Thyroid gland (tissue), 4 donors: Measurements from ENCODE around the gene CSTPP1. TPM values are rescaled to one million over a fixed set of nuclear protein-coding genes. Genes with fewer than 3 reads are reported as not detected.
"Not testable (repeated sequence)": the region's sequence is repeated elsewhere in the genome, so short reads cannot be mapped to it uniquely, and the experiment has no call there.

Experiments used
- DNase-seq, 2 donors: peaks; one replicate each; pipeline ENCODE4 v3.0.0-alpha.2; 2019
- H3K27ac ChIP-seq, 3 donors: fragments of 200-600 bp; sonication (generic); 1 replicate in 2 of 3; 2 replicates in 1 of 3; pipeline ENCODE4 v1.5.1; 2016 to 2019; ENCODE audit warnings: mild to moderate bottlenecking in 1 of 3, moderate library complexity in 1 of 3
- H3K27me3 ChIP-seq: fragments of 200-600 bp; sonication (generic); one replicate; pipeline ENCODE4 v1.5.1; 2019
- H3K36me3 ChIP-seq, 2 donors: fragments of 200-600 bp; sonication (generic); one replicate each; pipeline ENCODE4 v1.5.1; 2016 to 2019
- H3K4me1 ChIP-seq, 2 donors: fragments of 200-600 bp; sonication (generic); one replicate each; pipeline ENCODE4 v1.5.1; 2017 to 2019
- H3K4me3 ChIP-seq, 3 donors: fragments of 200-600 bp; sonication (generic); replicated peaks in 1 of 3; 1 replicate in 2 of 3; 2 replicates in 1 of 3; pipeline ENCODE4 v1.5.1; 2016; ENCODE audit warnings: mild to moderate bottlenecking in 1 of 3
- H3K9me3 ChIP-seq: fragments of 200-600 bp; sonication (generic); one replicate; pipeline ENCODE4 v1.5.1; 2017
- CTCF ChIP-seq, 6 experiments: fragments of 200-600 bp in 3 of 6; fragments of 450-650 bp in 3 of 6; sonication (generic) in 3 of 6; IDR thresholded peaks; one replicate each; pipeline ENCODE4 v1.5.1; 2016 to 2019; ENCODE audit warnings: antibody characterized with exemption in 6 of 6, mild to moderate bottlenecking in 2 of 6, inconsistent platforms in 1 of 6, moderate library complexity in 1 of 6
- POLR2A ChIP-seq, 2 donors: fragments of 450-650 bp; IDR thresholded peaks; one replicate each; pipeline ENCODE4 v1.6.1; 2017; ENCODE audit warnings: antibody characterized with exemption in 2 of 2, mild to moderate bottlenecking in 2 of 2, moderate library complexity in 1 of 2
- WGBS, 2 donors: methylation state at CpG; one replicate each; pipeline ENCODE4 v1.1.5; 2017; 5-methylcytosine and 5-hydroxymethylcytosine counted together
- intact Hi-C: fragments of 100-400 bp; cut with DNase I; formaldehyde crosslinking; loops from one replicate; pipeline ENCODE4 v1.15.1; 2023
- total RNA-seq, 4 donors: library from RNA; depleted of rRNA; stranded (reverse); fragments of >200 nt; gene quantifications; one replicate each; pipeline ENCODE4 v1.2.3, GENCODE V29; 2016

CSTPP1 gene
- total RNA-seq, 4 donors from 2014 or later = 29.4 to 65.8 (median 45.7) TPM

- Histone ChIP-seq H3K27me3 (no peaks in the 10 kb centered on the region), H3K9me3 (no peaks in the 10 kb centered on the region), H3K4me3 (no peak overlapping the region), H3K4me1 (peaks cover 0 to 5% of the 10 kb centered on the region in 2 donors), H3K27ac (no peak overlapping the region), H3K36me3 (no peaks in the 10 kb centered on the region)
- intact Hi-C loops = no loop called here
- DNase-seq = no peak
- 92 to 93% methylated on average over 2 of the region's 2 CpGs for WGBS, 2 donors
- TF ChIP-seq POLR2A (IDR thresholded peaks at IDR 0.05) (no peak), CTCF (IDR thresholded peaks at IDR 0.05) (no peak)
Observed at GRCh38 chr11:46991391-46991790, 54.8 kb downstream of the CSTPP1 start.

- H3K27me3 ChIP-seq, H3K36me3 ChIP-seq, intact Hi-C loops, H3K27ac ChIP-seq, H3K4me3 ChIP-seq, H3K4me1 ChIP-seq, H3K9me3 ChIP-seq, DNase-seq: not testable (repeated sequence)
- WGBS, 2 donors = 100% methylated on average over 2 of the region's 2 CpGs
Observed at GRCh38 chr11:46992386-46992785, 55.8 kb downstream of the CSTPP1 start.

- DNase-seq, intact Hi-C loops, H3K27ac ChIP-seq, H3K27me3 ChIP-seq, H3K36me3 ChIP-seq, H3K9me3 ChIP-seq, H3K4me3 ChIP-seq: not testable (repeated sequence)
- 86 to 91% methylated on average over 13 to 14 of the region's 14 CpGs for WGBS, 2 donors
- peaks cover 9 to 11% of the 10 kb centered on the region in 2 donors for H3K4me1 ChIP-seq
Observed at GRCh38 chr11:46997796-46998195, 61.2 kb downstream of the CSTPP1 start.

GRCh38 chr11:46999217-46999616, 62.7 kb downstream of the CSTPP1 start:
- Histone ChIP-seq H3K27ac (no peak overlapping the region), H3K27me3 (no peaks in the 10 kb centered on the region), H3K4me3 (no peak overlapping the region), H3K4me1 (peaks cover 13 to 23% of the 10 kb centered on the region in 2 donors), H3K36me3 (no peaks in the 10 kb centered on the region), H3K9me3 (no peaks in the 10 kb centered on the region)
- intact Hi-C loops = no loop called here
- no peak for DNase-seq
- no peak for TF ChIP-seq POLR2A (IDR thresholded peaks at IDR 0.05)
- TF ChIP-seq CTCF (IDR thresholded peaks at IDR 0.05) = no peak

GRCh38 chr11:47000033-47000432, 63.5 kb downstream of the CSTPP1 start:
- intact Hi-C loops = no loop called here
- no peak overlapping the region for H3K4me3 ChIP-seq
- H3K27ac ChIP-seq = no peak overlapping the region
- no peak for TF ChIP-seq POLR2A (IDR thresholded peaks at IDR 0.05)
- TF ChIP-seq CTCF (IDR thresholded peaks at IDR 0.05) = no peak
- 92 to 100% methylated on average over 2 of the region's 2 CpGs for WGBS, 2 donors
- H3K36me3 ChIP-seq = no peaks in the 10 kb centered on the region
- peaks cover 17 to 31% of the 10 kb centered on the region in 2 donors for H3K4me1 ChIP-seq
- DNase-seq = no peak
- H3K9me3 ChIP-seq = no peaks in the 10 kb centered on the region
- H3K27me3 ChIP-seq = no peaks in the 10 kb centered on the region

- DNase-seq = no peak
- intact Hi-C loops = no loop called here
- Histone ChIP-seq H3K4me1 (peaks cover 17 to 35% of the 10 kb centered on the region in 2 donors), H3K36me3 (no peaks in the 10 kb centered on the region), H3K27ac (peak overlapping the region in 2 of 3 donors; percentile 9 to 17), H3K27me3 (no peaks in the 10 kb centered on the region), H3K4me3 (no peak overlapping the region), H3K9me3 (no peaks in the 10 kb centered on the region)
- TF ChIP-seq CTCF (IDR thresholded peaks at IDR 0.05) (no peak), POLR2A (IDR thresholded peaks at IDR 0.05) (no peak)
- 66 to 75% methylated on average over 3 of the region's 3 CpGs for WGBS, 2 donors
Observed at GRCh38 chr11:47001781-47002181, 65.2 kb downstream of the CSTPP1 start.
